ENCODE data around the gene TCF4.

TCF4 gene

GRCh38 chr18:55375930-55376329 is 212.1 kb downstream of the TCF4 start:
- no peak for DNase-seq

DNA sequence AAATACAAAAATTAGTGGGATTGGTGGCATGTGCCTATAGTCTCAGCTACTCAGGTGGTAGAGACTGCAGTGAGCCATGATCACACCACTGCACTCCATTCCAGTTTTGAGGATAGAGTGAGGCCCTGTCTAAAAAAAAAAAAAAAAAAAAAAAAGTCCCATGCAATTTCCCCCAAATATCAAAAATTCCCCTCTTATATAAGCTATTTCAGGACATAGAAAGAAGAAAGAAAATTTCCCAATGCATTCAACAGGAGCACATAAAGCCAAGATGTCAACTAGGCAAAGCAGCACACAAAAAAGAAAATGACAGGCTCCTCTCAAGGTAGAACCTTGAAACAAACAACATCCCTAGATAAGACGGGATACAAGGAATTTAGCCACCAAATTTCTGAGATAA is 213.3 kb downstream of the TCF4 start:
- DNase-seq = no peak

GRCh38 chr18:55372209-55372608 is 215.8 kb downstream of the TCF4 start:
- no peak for DNase-seq

DNA sequence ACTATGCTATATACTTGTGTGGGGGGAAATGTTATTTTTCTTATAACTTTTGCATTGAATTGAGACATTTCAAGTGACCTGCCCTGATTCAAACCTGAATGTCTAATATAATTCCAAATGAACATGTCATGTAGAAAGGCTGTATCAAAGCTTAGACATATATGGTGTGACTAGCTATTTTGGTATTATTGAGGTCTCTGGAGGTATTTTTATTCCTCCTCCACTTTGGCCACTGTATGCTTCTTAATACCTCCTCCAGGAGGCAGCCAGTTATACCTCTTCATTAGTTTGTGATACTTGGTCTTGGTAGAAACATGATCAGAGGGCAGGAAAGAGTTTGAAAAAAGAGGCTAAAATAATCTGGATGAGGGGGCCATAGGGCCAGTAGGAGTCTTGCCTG is 217.1 kb downstream of the TCF4 start:
- DNase-seq = no peak

DNA sequence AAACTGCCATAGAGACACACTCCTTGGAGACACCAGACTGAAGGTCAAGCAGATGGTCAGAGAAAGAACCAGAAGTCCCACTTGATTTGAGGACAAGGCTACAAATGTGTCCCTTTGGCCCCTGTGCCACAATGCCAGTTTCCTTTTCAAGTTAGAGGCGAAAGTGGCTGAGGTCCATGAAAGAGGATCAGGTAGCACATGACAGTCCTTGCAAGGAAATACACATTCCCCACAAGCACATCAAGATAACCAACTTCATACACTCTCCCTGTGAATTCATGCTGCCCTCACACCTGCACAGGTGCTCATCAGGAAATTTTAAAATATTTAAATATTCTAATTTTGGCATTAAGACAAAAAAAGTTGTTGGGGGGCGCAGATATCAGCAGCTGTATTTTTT is 218.6 kb downstream of the TCF4 start:
- no peak for DNase-seq

- no peak for DNase-seq
Observed at GRCh38 chr18:55365342-55365741, 222.7 kb downstream of the TCF4 start.

DNA sequence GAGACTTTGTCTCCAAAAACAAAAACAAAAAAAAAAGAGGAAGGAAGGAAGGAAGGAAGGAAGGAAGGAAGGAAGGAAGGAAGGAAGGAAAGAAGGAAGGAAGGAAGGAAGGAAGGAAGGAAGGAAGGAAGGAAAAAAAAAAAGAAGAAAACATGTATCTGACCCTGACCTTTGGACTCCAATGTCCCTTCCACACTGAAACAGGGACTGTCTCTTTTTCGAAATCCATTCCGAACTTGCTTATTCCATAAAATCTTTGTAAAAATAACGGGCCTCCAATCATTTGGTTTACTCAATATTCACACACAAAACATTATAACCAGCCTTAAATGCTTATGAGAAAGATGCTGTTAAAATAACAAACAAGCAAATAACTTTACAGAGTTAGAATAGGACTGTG is 225.7 kb downstream of the TCF4 start:
- no peak for DNase-seq

- DNase-seq = no peak
Observed at GRCh38 chr18:55361492-55362250, 226.3 kb downstream of the TCF4 start.

GRCh38 chr18:55360061-55360460 is 227.9 kb downstream of the TCF4 start:
- no peak for DNase-seq

DNA sequence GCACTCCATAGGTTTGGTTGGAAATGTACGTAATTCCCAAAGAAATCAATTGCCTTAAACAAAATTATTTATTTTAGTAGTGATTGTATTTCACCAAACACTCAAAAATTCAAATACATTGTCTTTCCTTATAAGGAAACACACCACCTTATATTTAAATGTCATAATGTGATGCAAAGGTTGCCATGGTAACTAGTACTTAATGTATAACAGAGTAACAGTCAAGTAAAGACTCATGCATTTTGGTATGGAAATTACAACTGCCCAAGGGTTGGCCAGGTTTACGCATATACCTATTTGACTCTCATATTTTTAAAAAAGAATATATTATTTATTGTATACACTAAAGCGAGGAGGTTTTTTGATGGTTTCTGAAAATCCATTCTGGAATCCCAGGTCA is 231.2 kb downstream of the TCF4 start:
- no peak for DNase-seq

- DNase-seq = no peak
Observed at GRCh38 chr18:55355223-55355622, 232.8 kb downstream of the TCF4 start.

DNA sequence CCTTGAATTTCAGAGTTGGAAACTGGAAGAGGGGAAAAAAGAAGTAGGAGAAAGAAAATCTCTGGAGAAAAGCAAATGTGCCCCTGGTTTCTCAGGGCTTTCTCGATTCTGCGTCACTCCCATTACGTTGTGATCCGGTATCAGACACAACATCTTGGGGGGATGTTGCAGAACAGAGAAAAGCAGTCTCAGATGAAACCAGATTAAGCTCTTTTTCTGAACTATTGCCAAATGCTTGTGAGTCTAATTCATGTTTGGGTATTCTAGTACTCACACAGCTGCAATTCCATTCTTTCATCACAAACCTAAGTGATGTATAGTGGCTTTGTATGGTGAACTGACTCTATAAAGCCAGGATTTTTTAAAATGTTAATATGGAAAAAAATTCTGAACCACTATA is 233.2 kb downstream of the TCF4 start:
- no peak for DNase-seq

DNA sequence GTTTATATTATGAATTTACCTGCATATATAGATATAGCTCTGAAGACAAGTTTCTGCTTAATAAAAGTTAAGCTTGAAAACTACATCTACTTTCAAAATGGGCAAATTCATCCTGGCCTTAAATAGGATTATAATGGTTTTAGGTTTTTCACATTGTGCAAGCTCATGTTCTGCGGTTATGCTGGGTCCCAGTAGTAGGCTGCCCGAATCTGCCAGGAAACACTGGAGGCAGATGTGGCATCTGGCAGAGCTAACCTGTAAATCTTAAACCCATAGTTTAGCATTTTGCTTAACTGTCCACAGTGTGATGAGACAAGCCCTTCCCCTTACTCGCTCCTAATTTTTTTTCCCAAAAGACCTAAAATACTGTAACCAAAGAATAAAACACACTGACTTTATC is 234.2 kb downstream of the TCF4 start:
- no peak for DNase-seq

DNA sequence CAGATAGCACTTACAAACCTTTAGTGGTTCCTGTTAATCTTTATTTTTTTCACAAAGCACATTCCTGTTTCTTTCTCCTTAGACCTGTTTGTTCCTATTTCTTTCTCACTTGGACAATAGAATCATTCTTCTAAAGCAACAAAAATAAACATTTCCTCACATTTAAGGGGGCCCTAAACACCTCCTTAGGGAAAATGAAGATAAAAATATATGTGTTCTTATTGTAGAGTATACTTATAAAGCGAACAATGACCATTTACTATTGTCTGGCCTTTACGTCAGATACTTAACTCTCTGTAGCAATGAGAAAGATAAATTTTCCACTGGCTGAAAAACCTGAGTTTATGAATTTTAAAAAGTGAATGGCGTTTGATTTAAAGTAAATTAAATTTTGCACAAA is 234.6 kb downstream of the TCF4 start:
- no peak for DNase-seq

DNA sequence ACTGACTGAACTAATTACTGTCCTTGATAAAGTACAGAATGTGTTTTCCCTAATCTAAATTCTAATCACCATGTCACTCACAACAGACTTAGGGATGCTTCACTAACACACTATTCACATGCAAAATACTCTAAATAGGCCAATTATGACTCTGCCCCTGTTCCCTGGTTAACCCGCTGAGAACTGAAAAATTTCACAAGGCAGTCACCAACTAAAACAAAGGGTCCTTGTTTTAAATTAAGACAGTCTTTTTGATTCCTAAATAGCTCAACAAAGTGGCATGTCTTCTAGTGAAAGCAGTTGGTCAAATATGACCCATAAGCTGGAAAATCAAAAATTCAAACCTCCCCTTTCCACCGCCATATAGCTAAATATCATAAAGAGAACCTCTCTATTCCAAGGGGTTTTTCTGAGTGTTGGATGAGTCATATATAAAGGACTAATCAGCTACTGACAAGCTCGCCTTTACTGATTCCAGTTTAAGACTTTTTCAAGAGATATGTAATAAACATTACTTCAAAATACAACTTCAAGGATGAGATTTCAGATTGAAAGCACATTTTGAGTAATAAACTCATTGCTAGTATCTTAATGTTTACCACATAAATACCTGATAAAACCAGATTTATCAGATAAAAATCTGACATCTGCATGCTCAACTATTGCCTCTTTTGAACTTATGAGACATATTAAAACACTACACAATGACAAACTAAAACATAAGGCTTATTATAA is 235.8 kb downstream of the TCF4 start:
- no peak for DNase-seq

DNA sequence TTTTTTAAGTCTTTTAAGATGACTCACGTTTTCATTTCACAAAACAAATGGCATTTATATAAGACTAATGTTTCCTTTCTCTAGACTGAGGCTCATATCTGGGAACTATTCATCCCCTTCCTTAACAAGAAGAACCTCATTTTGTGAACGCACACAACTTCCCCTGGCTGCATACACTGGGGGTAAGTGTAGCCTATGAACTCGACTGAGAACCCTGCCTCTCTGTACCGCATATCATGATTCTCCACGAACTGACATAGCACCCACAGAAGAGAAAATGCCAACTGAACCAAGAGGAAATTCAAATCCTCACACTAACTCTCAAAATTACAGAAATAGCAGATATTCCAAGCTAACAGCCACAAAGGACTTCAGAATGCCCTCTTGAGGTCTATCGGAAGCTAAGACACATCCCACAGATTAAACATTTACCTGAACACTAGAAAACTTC is 236.7 kb downstream of the TCF4 start:
- no peak for DNase-seq

DNA sequence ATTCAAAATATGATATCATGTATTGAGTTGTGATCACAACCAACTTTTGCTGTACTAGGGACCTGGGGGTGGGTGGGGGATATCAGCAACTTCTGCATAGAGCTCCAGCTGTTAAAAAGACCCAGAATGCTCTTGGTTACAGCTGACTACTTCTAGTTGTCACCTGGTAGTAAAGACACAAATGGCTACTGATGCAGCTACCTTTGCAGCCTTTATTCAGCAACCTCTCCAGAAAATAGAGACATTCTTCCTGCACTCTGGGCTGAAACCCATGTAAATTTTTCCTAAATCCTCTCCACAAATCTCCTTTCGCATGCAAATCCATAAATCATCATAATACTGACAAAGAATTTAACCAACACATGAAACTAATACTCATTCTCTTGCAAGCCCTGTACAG is 238.3 kb downstream of the TCF4 start:
- DNase-seq = no peak

GRCh38 chr18:55346961-55347740 is 240.8 kb downstream of the TCF4 start:
- no peak for DNase-seq

GRCh38 chr18:55346387-55346786 is 241.6 kb downstream of the TCF4 start:
- no peak for DNase-seq

- DNase-seq = no peak
Observed at GRCh38 chr18:55345103-55345950, 242.7 kb downstream of the TCF4 start.

- DNase-seq = no peak
Observed at GRCh38 chr18:55343396-55344073, 244.5 kb downstream of the TCF4 start.

DNA sequence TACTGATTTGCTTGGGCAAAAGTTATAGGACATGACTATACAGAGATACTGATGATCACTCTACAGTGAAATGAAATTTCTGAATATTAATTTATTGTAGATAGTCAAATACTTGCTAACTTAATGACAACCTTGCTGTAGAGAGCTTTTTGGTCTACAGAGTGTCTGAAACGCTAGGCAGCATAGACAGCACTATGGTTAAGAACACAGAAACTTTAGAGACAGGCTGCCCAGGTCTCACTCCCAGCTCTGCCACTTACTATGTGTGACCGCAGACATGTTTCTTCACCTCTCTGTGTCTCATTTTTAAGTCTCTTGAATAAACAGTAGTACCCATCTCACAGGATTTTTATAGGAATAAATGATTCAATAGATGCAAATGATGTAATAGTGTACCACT is 247.0 kb downstream of the TCF4 start:
- DNase-seq = no peak

All from CD4-positive, alpha-beta T cell treated with Interferon gamma for 1 hour (primary cell).